GM12892 (cell line): ENCODE measurements around the gene MRPL23.

Source experiments
- POLR2A ChIP-seq: IDR thresholded peaks from 2 replicates; pipeline ENCODE4 v1.6.1; 2011; ENCODE audit warnings: low read depth, low read length, control low read depth
- POLR2AphosphoS5 ChIP-seq: IDR thresholded peaks from 2 replicates; pipeline ENCODE4 v1.6.1; 2011; ENCODE audit warnings: low read depth, low read length, control low read depth
- TAF1 ChIP-seq: IDR thresholded peaks from 2 replicates; pipeline ENCODE4 v1.6.1; 2011; ENCODE audit warnings: low read depth, mild to moderate bottlenecking, control low read depth, low read length, borderline replicate concordance

GRCh38 chr11:1899686-1900085, 47.4 kb upstream of the MRPL23 start:
- TF ChIP-seq POLR2AphosphoS5 (no peak), POLR2A (no peak), TAF1 (no peak)
